Uterus (tissue), 4 donors: ENCODE measurements around the gene SCAF4. TPM values are rescaled to one million over a fixed set of nuclear protein-coding genes. Genes with fewer than 3 reads are reported as not detected.

Experiments
- DNase-seq, 2 donors: peaks; one replicate each; pipeline ENCODE4 v3.0.0-alpha.2; 2019 to 2020
- H3K27ac ChIP-seq, 2 donors: fragments of 200-600 bp; sonication (generic); 1 replicate in 1 of 2; 2 replicates in 1 of 2; pipeline ENCODE4 v1.5.1; 2016 to 2018
- H3K27me3 ChIP-seq, 2 donors: fragments of 200-600 bp; sonication (generic); one replicate each; pipeline ENCODE4 v1.5.1; 2018 to 2019; ENCODE audit warnings: control low read depth in 1 of 2
- H3K36me3 ChIP-seq, 2 donors: fragments of 200-600 bp; sonication (generic); one replicate each; pipeline ENCODE4 v1.5.1; 2019; ENCODE audit warnings: control low read depth in 1 of 2
- H3K4me1 ChIP-seq, 2 donors: fragments of 200-600 bp; sonication (generic); one replicate each; pipeline ENCODE4 v1.5.1; 2018 to 2019; ENCODE audit warnings: control low read depth in 1 of 2
- H3K4me3 ChIP-seq, 2 donors: fragments of 200-600 bp; sonication (generic); 1 replicate in 1 of 2; 2 replicates in 1 of 2; pipeline ENCODE4 v1.5.1; 2018 to 2019; ENCODE audit warnings: mild to moderate bottlenecking in 1 of 2
- H3K9me3 ChIP-seq, 2 donors: fragments of 200-600 bp; sonication (generic); one replicate each; pipeline ENCODE4 v1.5.1; 2019; ENCODE audit warnings: control low read depth in 1 of 2
- intact Hi-C: fragments of 100-400 bp; cut with DNase I; formaldehyde crosslinking; loops from one replicate; pipeline ENCODE4 v1.15.1; 2023; ENCODE audit warnings: low total_unique reads
- small RNA-seq: library from RNA; depleted of rRNA; stranded (forward); fragments of <200 nt; gene quantifications from one replicate; pipeline ENCODE3, GENCODE V24; 2016
- total RNA-seq, 4 donors: library from RNA; depleted of rRNA in 3 of 4; stranded (reverse); fragments of >200 nt in 3 of 4; gene quantifications; one replicate each; pipeline versions ENCODE4 v1.1.0 to v1.2.4, GENCODE V29; 2014 to 2023
- TF ChIP-seq, protein P1 (sequence below), 4 experiments: fragments of 200-600 bp in 2 of 4; fragments of 450-650 bp in 2 of 4; sonication (generic) in 2 of 4; IDR thresholded peaks; one replicate each; pipeline ENCODE4 v1.5.1; 2016 to 2019; ENCODE audit warnings: antibody characterized with exemption in 4 of 4, mild to moderate bottlenecking in 2 of 4, moderate library complexity in 1 of 4
- donor health status: DM: yes; HTN: yes; CAD: no.

The SCAF4 gene
- total RNA-seq, 4 donors from 2014 or later: 4.9 to 50.5 (median 13.4) TPM

DNA sequence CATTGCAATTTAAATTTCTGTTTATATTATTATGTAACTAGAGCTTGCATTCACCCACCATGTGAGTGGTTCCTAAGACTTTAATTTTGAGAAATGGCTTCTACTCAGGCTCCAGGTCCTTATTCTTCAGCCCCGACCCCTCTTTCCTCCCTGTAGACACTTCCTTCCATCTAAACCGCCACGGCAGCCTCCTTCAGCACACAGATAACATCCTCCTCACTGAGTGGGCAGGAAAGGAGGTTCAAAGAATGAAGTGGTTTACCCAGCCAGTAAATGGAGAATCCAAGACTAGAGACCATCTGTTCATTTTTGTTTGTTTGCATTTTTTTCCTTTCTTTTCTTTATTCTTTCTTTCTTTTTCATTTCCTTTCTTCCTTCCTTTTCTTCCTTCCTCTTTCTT, 109.5 kb downstream of the SCAF4 start:
- TF ChIP-seq, protein P1, sequence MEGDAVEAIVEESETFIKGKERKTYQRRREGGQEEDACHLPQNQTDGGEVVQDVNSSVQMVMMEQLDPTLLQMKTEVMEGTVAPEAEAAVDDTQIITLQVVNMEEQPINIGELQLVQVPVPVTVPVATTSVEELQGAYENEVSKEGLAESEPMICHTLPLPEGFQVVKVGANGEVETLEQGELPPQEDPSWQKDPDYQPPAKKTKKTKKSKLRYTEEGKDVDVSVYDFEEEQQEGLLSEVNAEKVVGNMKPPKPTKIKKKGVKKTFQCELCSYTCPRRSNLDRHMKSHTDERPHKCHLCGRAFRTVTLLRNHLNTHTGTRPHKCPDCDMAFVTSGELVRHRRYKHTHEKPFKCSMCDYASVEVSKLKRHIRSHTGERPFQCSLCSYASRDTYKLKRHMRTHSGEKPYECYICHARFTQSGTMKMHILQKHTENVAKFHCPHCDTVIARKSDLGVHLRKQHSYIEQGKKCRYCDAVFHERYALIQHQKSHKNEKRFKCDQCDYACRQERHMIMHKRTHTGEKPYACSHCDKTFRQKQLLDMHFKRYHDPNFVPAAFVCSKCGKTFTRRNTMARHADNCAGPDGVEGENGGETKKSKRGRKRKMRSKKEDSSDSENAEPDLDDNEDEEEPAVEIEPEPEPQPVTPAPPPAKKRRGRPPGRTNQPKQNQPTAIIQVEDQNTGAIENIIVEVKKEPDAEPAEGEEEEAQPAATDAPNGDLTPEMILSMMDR (IDR thresholded peaks at IDR 0.05): no peak
- Histone ChIP-seq H3K36me3 (no peaks in the 10 kb centered on the region), H3K4me3 (no peak overlapping the region), H3K4me1 (no peaks in the 10 kb centered on the region), H3K27me3 (no peaks in the 10 kb centered on the region), H3K27ac (no peak overlapping the region), H3K9me3 (no peaks in the 10 kb centered on the region)
- intact Hi-C loops: no loop called here
- DNase-seq: no peak

Small RNA genes within 50 kb of the gene (small RNA-seq; reads per million reads assigned to genes)
- not detected for gene RF01241

Other genes starting within 250 kb of the SCAF4 start
- 100 to 1,000 TPM in 3 of 4 donors, 10 to 100 TPM in 1; 87.6 to 156 (median 140) TPM for gene SOD1, start 72.4 kb downstream of the SCAF4 start, total RNA-seq
- gene HUNK, start 140.9 kb upstream of the SCAF4 start, total RNA-seq: 1 to 10 TPM; 1.5 to 8.8 (median 4.6) TPM